NCI-H2107 (cell line): ENCODE results near the gene INVS.

Source experiments
- DNase-seq: peaks from one replicate; lab custom pipeline; 2025; lab: John Stamatoyannopoulos, UW

Gene INVS

DNA sequence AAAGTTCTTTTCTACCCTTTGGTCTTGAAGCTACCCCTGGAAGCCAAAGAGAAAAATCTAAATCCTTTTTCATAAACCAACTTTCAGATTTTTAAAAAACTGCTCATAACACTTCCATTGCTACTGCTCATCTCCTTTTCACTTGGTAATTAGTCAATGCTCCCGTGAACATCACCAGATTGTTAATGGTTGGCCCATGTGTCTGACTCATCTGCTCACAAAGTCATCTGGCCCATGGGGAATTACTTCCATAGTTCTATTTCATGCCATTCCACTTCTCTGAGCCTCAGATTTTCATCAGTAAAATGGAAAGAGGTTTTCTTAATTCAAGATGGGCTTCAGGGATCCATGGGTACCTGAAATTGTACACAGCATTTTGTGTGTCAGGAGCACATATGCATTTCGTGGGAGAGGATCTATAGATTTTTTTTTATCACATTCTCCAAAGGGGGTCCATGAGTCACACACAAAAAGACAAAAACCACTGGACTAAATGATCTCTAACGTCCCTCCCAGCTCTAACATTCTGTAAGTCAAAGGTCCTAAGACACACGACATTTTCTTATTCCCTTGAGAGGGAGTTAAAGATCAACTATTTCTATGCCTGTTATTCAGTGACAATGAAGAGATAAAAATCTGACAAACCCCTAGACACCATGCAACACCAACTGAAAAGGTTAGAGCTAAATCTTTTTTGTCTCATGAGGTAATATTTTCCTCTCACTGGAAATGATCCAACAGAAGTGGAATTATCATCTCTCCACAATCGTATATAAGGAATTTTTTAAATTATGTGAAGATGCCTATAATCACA is 178.3 kb downstream of the INVS start:
- no peak for DNase-seq

DNA sequence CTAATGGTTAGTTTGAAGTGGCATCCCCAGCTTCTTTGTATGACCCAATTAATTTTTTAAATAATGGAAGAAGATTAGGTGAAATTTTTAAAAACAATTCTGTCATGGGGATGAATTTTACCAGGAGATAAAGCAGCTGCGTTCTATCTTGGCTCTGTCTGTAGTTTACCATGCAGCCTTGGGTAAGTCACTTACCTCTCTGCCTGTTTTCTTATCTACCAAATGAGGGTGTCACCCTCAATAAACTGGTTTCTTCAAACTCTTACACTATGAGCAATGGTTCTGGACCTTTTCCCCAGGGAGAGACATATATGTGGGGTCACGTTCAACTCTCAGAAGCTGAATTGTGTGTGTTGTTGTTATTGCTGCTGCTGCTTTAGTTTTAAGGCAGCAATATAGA is 182.0 kb downstream of the INVS start:
- no peak for DNase-seq

DNA sequence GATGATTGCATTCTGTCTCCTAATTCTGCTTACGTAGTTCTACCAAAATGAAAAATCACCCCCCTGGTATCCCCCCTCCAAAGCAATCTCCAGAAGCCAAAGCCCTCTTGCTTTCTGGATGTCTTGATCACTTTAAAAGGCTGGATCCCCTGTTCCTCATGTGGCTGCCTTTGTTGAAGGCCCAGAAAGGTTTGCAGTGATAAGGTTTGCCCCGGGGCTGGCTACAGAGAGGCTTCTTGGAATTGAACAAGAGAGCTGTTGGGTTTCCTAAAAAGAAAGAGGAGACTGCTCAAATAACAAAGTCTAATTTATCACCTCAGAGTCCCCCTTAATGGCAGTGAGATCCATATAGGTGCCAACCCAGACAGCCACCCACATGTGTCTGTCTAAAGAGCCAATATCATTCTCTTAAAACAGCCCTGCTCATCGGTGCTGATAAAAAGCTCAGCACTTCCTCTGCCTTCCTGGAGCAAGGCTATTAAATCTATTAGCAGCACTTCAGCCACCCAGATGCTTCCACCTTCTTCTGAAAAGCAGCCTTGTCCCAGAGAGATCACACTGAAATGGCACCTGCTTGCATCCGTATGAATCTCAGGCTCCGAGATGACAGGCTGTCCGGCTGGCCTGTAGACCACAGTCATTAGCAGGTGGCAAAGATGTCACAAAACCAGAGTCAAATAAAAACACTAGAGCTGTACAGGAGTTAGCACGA is 182.8 kb downstream of the INVS start:
- DNase-seq: no peak

DNA sequence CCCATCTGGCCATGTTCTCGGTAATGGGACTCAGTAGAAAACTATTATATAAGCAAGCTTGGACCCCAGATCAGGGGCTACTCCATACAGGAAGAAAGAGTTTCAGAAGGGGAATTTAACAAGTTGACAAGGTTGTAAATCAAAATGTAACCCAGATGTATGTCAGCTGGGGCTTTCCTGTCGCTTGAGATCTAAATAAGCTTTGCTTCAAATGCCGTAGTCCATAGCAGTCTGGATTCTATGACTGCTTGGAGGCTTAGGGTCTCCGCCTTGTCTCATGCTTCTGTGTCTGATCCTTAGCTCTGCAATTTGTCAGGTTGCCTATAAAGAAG is 183.3 kb downstream of the INVS start:
- DNase-seq: no peak

DNA sequence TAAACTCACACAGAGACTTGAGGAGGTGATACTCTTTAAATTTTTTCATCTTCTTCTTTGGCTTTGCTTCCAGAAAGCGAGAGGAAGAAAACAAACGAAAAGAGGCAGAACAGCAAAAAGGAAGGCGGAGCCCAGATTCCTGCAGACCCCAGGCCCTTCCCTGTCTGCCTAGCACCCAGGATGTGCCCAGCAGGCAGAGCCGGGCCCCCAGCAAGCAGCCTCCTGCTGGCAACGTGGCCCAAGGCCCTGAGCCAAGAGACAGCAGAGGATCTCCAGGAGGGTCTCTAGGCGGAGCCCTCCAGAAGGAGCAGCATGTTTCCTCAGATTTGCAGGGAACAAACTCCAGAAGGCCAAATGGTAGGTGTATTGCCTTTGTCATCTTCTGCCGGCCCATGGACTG is 185.2 kb downstream of the INVS start:
- DNase-seq: no peak

DNA sequence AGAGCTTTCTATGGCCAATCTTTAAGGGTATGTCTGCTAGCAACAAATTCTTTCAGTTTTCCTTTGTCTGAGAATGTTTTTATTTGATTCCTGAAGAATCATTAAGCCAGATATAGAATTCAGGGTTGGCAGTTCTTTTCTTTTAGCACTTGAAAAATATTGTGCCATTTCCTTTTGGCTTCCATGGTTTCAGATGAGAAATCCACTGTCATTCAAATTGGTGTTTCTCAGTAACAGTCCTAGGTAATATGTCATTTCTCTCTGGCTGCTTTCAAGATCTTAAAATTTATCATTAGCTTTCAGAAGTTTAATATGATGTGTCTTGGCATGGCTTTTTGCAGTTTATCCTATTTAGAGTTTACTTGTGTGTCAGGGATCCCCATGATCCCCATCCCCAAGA is 186.0 kb downstream of the INVS start:
- DNase-seq: no peak

DNA sequence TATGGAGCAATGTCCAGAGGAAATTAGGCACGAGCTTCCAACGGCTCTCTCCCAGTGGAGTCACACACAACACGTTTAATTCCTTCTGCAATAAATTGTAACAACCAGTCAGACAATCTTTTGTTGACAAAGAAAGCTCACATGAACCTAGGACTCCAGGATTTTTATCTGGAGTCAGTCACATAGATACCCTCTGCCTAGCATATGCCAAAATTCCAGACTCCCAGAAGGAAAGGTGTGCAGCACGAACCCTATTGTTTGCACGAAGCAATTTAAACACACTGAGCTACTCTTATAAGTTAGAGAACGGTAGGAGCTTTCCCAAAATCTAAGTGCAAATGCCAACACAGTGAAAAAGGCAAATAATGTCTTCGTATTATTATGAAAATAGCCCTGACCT is 186.6 kb downstream of the INVS start:
- no peak for DNase-seq

DNA sequence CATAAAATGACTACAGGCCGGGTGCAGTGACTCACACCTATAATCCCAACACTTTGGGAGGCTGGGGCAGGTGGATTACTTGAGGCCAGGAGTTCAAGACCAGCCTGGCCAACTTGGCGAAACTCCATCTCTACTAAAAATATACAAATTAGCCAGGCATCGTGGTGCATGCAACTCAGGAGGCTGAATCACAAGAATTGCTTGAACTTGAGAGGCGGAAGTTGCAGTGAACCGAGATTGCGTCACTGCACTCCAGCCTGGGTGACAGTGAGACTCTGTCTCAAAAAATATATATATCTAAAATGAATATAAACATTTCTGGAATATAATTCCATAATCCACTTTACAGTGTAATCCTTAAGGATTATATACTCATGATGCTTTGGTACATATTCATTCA is 187.2 kb downstream of the INVS start:
- no peak for DNase-seq

DNA sequence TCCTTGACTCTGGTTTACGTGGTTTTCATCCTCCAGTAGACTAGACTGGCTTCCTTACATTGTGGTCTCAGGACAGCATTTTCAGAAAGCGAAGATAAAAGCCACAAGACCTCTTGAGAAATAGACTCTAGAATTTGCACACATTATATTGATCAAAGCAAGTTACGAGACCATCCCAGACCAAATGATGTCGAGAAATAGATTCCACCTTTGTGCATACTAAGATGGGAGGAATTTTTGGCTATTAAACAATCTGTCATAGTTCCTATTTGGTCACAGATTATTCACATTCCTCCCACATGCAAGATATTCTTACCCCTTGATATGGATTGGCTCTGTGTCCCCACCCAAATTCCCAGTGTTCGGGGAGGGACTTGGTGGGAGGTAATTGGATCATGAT is 188.1 kb downstream of the INVS start:
- no peak for DNase-seq

DNA sequence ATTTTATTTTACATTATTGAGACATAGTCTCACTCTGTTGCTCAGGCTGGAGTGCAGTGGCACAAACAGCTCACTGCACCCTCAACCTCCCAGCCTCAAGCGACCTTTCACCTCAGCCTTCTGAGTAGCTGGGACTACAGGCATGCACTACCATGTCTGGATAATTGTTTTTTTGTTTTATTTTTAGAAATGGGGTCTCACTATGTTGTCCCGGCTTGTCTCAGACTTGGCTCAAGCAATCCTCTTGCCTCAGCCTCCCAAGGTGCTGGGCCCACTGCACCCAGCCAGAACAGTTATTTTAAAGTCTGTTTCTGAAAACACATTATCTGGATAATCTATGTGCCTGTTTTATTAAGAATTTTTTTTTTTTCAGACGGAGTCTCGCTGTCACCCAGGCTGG is 191.7 kb downstream of the INVS start:
- no peak for DNase-seq

DNA sequence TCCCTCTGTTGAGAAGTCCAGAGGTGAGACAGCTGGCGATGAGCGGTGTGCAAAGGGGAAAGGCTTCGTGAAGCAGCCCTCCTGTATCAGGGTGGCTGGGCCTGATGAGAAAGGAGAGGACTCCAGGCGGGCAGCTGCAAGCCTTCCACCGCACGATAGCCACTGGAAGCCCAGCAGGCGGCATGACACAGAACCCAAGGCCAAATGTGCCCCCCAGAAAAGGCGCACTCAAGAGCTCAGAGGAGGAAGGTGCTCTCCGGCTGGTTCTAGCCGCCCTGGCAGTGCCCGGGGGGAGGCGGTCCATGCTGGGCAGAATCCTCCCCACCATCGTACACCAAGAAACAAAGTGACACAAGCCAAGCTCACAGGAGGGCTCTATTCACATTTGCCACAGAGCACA is 193.4 kb downstream of the INVS start:
- no peak for DNase-seq

DNA sequence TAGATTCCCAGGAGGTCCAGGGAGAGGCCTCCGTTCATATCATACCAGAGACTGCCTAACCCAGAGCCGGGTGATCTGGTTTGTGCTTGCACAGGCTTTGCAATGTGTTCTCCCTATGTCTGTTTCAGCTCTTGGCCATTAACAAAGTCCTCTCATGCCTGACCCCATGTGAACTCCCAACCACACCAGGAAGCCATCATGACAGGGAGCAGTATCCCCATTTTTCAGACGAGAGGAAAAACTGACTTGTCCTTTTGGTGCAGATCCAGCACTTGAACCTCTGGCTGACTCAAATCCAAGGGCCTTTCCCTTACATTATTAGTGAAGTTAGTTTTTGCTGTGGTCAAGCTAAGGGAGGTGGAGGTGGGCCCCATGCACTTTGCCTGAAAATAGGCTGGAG is 195.3 kb downstream of the INVS start:
- DNase-seq: no peak

DNA sequence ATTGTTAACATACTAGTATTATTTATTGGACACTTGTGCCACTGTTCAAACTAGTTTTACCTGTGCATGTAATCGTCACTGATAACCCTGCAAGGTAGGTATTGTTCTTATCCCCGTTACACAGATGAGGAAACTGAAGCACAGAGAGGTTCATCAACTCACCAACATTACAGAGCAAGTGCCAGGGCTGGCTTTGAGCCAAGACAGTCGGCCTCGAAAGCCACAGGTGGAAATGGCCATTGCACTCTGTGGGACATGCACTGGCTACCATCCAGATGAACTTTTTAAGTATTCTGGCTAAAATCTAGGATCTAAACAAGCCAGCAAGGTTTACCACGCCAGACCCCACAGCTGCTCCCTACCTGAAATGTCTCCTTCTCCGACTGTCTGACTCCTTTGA is 195.8 kb downstream of the INVS start:
- DNase-seq: no peak

DNA sequence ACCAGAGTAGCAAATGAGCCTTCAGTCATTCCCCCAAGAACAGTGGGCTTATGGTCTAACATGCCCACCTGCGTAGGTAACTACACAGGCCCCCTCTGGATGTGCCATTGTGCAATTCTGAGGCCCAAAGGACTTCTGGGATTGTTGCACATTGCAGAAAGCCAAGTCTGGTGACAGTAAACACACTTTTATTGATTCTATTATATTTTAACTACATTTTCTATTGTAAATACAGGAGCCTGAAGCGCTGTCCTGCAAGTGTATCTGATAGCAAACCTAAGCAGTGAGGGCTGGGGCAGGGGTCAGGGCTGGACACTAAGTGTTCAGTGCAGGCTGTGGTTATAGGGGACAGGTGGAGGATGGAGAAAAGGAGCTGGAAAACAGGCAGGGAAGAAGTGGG is 196.2 kb downstream of the INVS start:
- DNase-seq: no peak

DNA sequence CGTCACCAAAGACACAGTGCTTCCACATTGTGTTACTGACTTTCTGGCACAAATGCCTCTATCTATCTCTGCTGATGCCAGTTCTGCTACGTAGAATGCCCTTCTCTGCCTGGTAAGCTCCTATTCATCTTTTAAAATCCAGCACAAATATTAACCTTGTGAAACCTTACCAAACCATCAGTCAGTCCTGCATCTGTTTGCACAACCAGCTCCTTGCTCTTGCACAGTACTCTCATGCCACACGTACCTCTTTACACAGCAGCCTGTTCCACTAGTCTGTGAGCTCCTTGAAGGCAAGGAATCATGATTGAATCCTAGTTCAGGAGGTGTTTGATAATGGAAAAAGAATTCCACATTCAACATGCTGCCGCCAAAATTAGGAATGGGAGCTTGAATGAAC is 197.4 kb downstream of the INVS start:
- DNase-seq: no peak

DNA sequence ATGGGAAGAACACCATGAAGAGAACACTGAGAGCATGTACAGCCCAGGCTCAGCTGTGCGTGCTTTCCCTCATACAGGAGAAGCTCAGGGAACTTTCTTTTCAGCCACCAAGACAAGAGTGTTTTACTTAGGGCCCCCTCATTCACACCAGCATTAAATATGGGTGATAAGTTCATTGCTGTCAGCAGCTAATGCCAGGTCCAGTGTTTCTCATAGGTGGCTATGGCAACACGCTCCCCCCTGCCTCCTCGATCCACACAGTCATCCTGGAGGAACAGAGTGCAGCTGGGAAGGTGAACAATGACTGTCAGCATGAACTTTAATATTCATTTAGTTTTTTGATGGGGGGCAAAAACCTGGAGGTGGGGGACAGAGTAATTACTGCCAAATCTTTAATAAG is 199.3 kb downstream of the INVS start:
- DNase-seq: no peak

DNA sequence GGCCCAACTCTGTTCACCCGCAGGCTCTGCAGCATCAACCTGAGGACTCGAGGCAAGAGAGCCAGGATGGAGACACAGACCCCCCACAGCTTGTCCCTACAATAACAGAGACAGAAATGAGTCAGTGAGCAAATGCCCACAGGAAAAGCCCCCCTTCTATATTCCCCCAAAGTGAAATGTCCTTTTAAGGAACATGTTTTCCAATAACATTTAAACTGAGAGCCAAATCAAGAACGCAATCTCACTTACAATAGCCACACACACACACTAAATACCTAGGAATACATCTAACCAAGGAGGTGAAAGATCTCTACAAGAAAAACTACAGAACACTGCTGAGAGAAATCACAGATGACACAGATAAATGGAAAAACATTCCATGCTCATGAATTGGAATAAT is 204.7 kb downstream of the INVS start:
- no peak for DNase-seq

DNA sequence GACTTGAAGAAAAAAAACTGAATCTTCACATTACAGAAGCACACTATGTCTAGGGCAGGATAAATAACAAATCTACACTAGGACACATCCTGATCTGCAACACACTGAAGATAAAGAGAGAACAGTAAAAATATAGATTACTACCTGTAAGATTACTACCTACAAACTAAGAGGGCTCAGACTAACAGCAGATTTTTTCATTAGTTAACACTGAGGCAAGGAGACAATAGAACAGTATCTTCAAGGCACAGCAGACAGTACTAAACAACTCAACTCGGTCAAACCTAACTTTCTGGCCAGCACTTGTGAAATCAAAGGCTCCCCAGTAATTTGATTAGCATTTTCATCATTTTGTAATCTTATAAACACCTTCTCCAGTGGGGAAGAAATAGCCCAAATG is 207.2 kb downstream of the INVS start:
- no peak for DNase-seq

DNA sequence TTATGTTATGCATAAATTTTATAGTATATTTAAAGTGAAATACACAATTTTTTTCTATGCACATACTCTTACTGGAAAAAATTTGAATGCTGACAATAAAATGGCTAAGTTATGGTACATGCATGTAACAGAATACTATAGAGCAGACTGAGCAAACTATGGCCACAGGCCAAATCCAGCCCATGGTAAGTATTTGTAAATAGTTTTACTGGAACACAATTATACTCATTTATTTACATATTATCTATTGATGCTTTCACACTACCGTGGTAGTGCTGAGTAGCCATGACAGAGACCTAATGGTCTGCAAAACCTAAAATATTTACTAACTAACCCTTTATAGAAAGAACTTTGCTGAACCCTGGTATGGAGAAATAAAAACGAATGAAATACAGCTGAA is 208.0 kb downstream of the INVS start:
- DNase-seq: no peak

DNA sequence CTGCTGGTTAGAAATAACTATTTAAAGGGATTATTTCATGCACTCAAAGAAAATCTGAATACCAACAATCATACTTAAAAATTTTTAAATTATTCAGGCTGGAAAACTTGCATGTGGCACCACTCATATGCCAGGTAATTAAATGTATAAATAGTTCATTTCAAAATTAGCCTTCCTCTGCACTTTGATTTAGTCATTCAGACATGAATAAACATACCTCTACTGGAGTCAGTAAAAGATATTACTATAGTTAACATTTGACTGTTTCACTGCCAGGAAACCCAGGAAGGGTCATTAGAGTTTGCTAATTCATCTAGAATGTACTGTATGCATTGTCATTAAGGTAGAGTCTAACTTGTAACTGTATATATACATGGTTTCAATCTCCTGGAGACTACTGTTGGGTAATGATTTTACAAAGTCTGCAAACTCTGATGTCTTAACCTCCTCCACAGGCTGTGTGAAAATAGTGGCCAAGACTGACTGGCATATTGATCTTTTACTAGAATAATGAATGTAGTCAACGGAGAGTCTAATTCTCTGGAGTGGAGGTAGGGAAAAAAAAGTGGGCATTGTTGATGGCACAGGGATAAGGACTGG is 210.0 kb downstream of the INVS start:
- DNase-seq: no peak

DNA sequence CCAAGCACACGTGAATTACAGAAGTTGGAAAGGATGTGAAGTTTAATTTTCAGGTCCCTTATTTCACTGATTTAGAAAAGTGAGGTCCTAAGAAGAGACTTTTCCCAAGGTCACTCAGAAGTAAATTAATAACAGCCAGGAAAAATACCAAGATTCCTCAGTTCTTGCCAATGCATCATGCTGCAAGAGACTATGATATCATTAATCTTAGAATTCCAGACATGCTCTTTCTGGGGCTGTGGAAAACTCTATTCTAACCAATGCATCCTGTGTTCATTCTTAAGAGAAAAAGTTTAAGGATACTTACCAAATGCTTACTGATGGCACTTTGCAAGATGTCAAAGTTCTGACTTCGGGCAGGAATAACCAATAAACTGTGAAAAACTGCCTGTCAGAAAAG is 210.9 kb downstream of the INVS start:
- DNase-seq: no peak

DNA sequence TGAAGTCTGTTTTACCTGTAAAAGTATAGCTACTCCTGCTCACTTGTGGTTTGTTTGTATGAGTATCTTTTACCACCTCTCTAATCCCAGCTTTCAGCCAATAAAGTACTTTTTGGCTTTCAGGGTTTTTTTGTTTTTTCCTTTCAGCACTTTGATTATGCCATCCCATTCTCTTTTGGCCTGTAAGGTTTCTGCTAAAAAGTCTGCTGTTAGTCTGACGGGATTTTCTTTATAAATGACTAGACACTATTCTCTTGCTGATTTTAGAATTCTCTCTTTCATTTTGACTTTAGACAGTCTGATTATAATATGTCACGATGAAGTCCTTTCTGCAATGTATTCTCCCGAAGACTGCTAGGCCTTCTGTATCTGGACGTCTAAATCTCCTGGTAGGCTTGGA is 216.5 kb downstream of the INVS start:
- no peak for DNase-seq

DNA sequence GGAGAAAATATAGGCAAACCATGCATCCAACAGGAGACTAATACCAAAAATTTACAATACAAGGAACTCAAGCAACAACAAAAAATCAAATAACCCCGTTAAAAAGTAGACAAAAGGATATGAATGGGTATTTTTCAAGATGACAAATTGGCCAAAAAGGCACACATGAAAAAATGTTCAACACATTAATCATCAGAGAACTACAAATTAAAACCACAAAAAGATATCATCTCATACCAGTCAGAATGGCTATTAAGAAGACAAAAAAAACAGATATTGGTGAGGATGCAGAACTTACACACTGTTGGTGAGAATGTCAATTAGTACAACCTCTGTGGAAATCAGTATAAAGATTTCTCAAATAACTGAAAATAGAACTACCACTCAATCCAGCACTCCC is 218.7 kb downstream of the INVS start:
- no peak for DNase-seq
